Common myeloid progenitor, CD34-positive (primary cell): ENCODE data around the gene LARP1. TPM values are rescaled to one million over a fixed set of nuclear protein-coding genes. Genes with fewer than 3 reads are reported as not detected.
A peak's percentile ranks its signal among the peaks of the same experiment; 100 is the strongest.

Source experiments
- CTCF ChIA-PET: fragments of 350-600 bp; sonication (Branson Sonifier 250); formaldehyde crosslinking; loops from one replicate; lab custom pipeline; 2021; ENCODE audit warnings: antibody characterized with exemption; lab: Charles Lee
- POLR2A ChIA-PET: fragments of 350-600 bp; sonication (Branson Sonifier 250); formaldehyde crosslinking; loops from one replicate; lab custom pipeline; 2021; ENCODE audit warnings: antibody characterized with exemption; lab: Charles Lee
- DNase-seq, 3 donors: peaks; one replicate each; pipeline versions ENCODE4 v3.0.0 to v3.0.0-alpha.2; 2013
- H3K27ac ChIP-seq, 2 experiments: 1 replicate in 1 of 2; 2 replicates in 1 of 2; pipeline ENCODE4 v1.7.0; 2013; ENCODE audit warnings: inconsistent platforms in 2 of 2, low read length in 2 of 2, mild to moderate bottlenecking in 2 of 2, low read depth in 1 of 2, moderate library complexity in 1 of 2; ENCODE audit not compliant: severe bottlenecking in 2 of 2, insufficient read depth in 1 of 2, poor library complexity in 1 of 2
- H3K27me3 ChIP-seq, 5 experiments: replicated peaks in 2 of 5; 1 replicate in 3 of 5; 2 replicates in 2 of 5; pipeline versions ENCODE4 v1.6.1 to v1.7.0; 2013; ENCODE audit warnings: low read length in 4 of 5, mild to moderate bottlenecking in 2 of 5, moderate library complexity in 2 of 5, inconsistent platforms in 1 of 5; ENCODE audit not compliant: insufficient read depth in 5 of 5, control insufficient read depth in 4 of 5
- H3K36me3 ChIP-seq, 4 experiments: 1 replicate in 2 of 4; 2 replicates in 2 of 4; pipeline versions ENCODE4 v1.6.1 to v1.7.0; 2013; ENCODE audit warnings: low read length in 3 of 4, control low read depth in 1 of 4, mild to moderate bottlenecking in 1 of 4; ENCODE audit not compliant: control insufficient read depth in 4 of 4, insufficient read depth in 4 of 4
- H3K4me1 ChIP-seq, 4 experiments: 1 replicate in 3 of 4; 2 replicates in 1 of 4; pipeline versions ENCODE4 v1.6.1 to v1.7.1; 2013; ENCODE audit warnings: low read length in 3 of 4, mild to moderate bottlenecking in 3 of 4, control low read depth in 1 of 4, inconsistent platforms in 1 of 4, moderate library complexity in 1 of 4; ENCODE audit not compliant: control insufficient read depth in 4 of 4, insufficient read depth in 4 of 4; ENCODE audit errors: control extremely low read depth in 1 of 4
- H3K4me3 ChIP-seq, 7 experiments: 1 replicate in 4 of 7; 2 replicates in 3 of 7; pipeline versions ENCODE4 v1.5.1 to v1.7.0; 2013; ENCODE audit warnings: mild to moderate bottlenecking in 7 of 7, low read length in 6 of 7, moderate library complexity in 6 of 7, inconsistent platforms in 2 of 7, low read depth in 2 of 7, control low read depth in 1 of 7; ENCODE audit not compliant: insufficient read depth in 4 of 7, control insufficient read depth in 1 of 7; ENCODE audit errors: extremely low read depth in 1 of 7
- H3K9me3 ChIP-seq, 5 experiments: 1 replicate in 4 of 5; 2 replicates in 1 of 5; pipeline versions ENCODE4 v1.6.1 to v1.7.1; 2013; ENCODE audit warnings: low read length in 4 of 5, mild to moderate bottlenecking in 2 of 5, inconsistent platforms in 1 of 5, low read depth in 1 of 5, moderate library complexity in 1 of 5; ENCODE audit not compliant: control insufficient read depth in 4 of 5, insufficient read depth in 2 of 5; ENCODE audit errors: control extremely low read depth in 1 of 5
- WGBS: methylation state at CpG from one replicate; pipeline ENCODE4 v1.1.5; 2013; ENCODE audit not compliant: insufficient coverage; 5-methylcytosine and 5-hydroxymethylcytosine counted together
- polyA plus RNA-seq: library from polyadenylated mRNA; unstranded; fragments of 120-200 nt; gene quantifications from one replicate; pipeline ENCODE4 v1.2.1, GENCODE V29; 2013

Gene LARP1
- polyA plus RNA-seq = 79.9 TPM

DNA sequence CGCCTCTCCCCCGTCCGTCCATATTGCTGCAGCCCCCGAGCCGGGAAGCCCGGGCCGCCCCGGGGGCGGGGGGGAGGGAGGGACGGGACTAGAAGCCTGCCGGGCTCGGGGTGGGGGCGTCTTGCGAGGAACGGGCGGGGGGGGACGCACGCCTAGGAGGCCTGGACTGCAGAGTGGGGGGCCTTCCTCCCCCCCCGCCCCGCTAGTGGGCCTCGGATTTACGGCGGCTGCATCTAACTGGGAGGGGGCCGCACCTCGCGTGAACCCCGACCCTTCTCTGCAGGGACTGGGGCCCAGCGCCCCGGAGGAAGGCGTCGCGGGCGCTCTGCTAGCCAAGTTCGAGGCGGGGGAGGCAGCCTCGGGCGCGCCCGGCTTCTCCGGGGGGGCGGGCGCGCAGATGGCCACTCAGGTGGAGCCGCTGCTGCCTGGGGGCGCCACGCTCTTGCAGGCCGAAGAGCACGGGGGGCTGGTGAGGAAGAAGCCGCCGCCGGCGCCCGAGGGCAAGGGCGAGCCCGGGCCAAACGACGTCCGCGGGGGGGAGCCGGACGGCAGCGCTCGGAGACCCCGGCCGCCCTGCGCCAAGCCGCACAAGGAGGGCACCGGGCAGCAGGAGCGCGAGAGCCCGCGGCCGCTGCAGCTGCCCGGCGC is at the start of gene LARP1:
Gene LARP1 (plus strand): TSS at position 17 of the 648 bp plus-strand sequence. CDS start 381 bp downstream, at position 398.
- no peaks in the 10 kb centered on the region for H3K9me3 ChIP-seq
- WGBS = 0% methylated on average over 54 of the region's 75 CpGs
- H3K36me3 ChIP-seq = no peaks in the 10 kb centered on the region
- ChIA-PET POLR2A (interaction anchor here (0.6 kb wide), 1 partner anchor 27 kb away, joined by 3 read pairs; no protein-coding TSS in a partner anchor), CTCF (no interaction called here)
- peak in 1 of 3 donors; percentile 46 for DNase-seq
- peak within 1 kb of the TSS; percentile 84 to 94 for H3K27ac ChIP-seq
- H3K4me3 ChIP-seq = peak within 1 kb of the TSS; percentile 67 to 98 (median 91)
- peaks cover 9 to 44% (median 37%) of the 10 kb centered on the region in 4 experiments for H3K4me1 ChIP-seq
- no peaks in the 10 kb centered on the region for H3K27me3 ChIP-seq

- DNase-seq = no peak
- Histone ChIP-seq H3K9me3 (no peaks in the 10 kb centered on the region), H3K4me3 (no peak overlapping the region), H3K36me3 (no peaks in the 10 kb centered on the region), H3K27ac (no peak overlapping the region), H3K4me1 (no peaks in the 10 kb centered on the region), H3K27me3 (no peaks in the 10 kb centered on the region)
- ChIA-PET POLR2A (no interaction called here), CTCF (interaction anchor here (0.7 kb wide), 1 partner anchor 63 kb away, joined by 3 read pairs; no protein-coding TSS in a partner anchor)
- WGBS = no CpG with 5 or more reads among the region's 1 CpG
Measured at GRCh38 chr5:154706416-154706815, 48.8 kb upstream of the LARP1 start.

DNA sequence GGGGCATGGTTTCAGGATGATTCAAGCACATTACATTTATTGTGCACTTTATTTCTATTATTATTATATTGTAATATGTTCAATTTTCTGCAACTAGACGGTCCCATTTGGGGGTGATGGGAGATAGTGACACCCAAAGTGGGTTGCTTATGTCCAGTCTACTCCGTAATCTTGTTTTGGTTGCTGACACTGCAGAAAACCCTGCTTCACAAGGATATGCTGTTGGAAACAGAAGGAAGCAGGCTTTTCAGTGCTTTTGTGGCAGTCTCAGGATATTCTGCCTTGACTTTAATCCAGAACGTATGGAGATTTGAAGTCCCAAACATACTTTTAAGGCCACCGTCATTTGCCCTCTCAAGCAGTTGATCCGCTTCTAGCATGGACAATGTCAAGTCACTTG is 47.5 kb upstream of the LARP1 start:
- Histone ChIP-seq H3K36me3 (no peaks in the 10 kb centered on the region), H3K4me3 (no peak overlapping the region), H3K4me1 (no peaks in the 10 kb centered on the region), H3K27ac (no peak overlapping the region), H3K9me3 (no peaks in the 10 kb centered on the region), H3K27me3 (no peaks in the 10 kb centered on the region)
- ChIA-PET POLR2A (no interaction called here), CTCF (no interaction called here)
- DNase-seq = no peak
- WGBS = 100% methylated on average over 4 of the region's 5 CpGs

DNA sequence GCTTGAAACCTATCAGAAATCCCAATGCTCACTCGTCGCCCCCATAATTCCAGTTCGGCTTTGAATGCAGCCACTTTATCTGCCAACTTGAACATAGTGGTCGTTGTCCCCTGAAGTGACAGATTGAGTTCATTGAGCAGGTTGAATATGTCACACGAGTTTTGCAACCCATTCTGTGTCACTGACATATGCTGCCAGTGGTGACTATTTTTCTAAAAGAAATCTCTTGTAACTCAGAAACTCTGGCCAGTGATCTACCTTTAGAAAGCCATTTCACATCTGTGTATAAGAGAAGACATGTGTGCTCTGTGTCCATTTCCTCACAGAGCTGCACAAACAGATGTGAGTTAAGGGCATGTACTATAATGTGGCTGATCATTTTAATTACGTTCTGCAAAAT is 47.0 kb upstream of the LARP1 start:
- CTCF ChIA-PET = no interaction called here
- H3K36me3 ChIP-seq = no peaks in the 10 kb centered on the region
- no peak overlapping the region for H3K27ac ChIP-seq
- POLR2A ChIA-PET = no interaction called here
- H3K4me1 ChIP-seq = no peaks in the 10 kb centered on the region
- no peak for DNase-seq
- H3K9me3 ChIP-seq = no peaks in the 10 kb centered on the region
- 97% methylated on average over 5 of the region's 6 CpGs for WGBS
- no peaks in the 10 kb centered on the region for H3K27me3 ChIP-seq
- no peak overlapping the region for H3K4me3 ChIP-seq

- peaks cover 0 to 4% (median 1%) of the 10 kb centered on the region in 4 experiments for H3K4me1 ChIP-seq
- no peaks in the 10 kb centered on the region for H3K27me3 ChIP-seq
- ChIA-PET POLR2A (no interaction called here), CTCF (no interaction called here)
- H3K27ac ChIP-seq = no peak overlapping the region
- no peaks in the 10 kb centered on the region for H3K36me3 ChIP-seq
- 95% methylated on average over 5 of the region's 5 CpGs for WGBS
- DNase-seq = peak; percentile 5 to 53 (median 46)
- no peak overlapping the region for H3K4me3 ChIP-seq
- H3K9me3 ChIP-seq = no peaks in the 10 kb centered on the region
Measured at GRCh38 chr5:154708846-154709245, 46.3 kb upstream of the LARP1 start.

- ChIA-PET CTCF (interaction anchor here (0.8 to 1.6 kb wide), 2 partner anchors 12 to 17 kb away, joined by 3 to 4 read pairs; no protein-coding TSS in a partner anchor), POLR2A (no interaction called here)
- Histone ChIP-seq H3K36me3 (no peaks in the 10 kb centered on the region), H3K9me3 (no peaks in the 10 kb centered on the region), H3K27me3 (no peaks in the 10 kb centered on the region), H3K4me3 (no peak overlapping the region), H3K4me1 (peaks cover 0 to 10% (median 4%) of the 10 kb centered on the region in 4 experiments), H3K27ac (no peak overlapping the region)
- 79% methylated on average over 12 of the region's 15 CpGs for WGBS
- DNase-seq = peak; percentile 2 to 57 (median 42)
Measured at GRCh38 chr5:154709368-154710305, 45.5 kb upstream of the LARP1 start.
